DND-41 (cell line): ENCODE results near the gene MTM1.
A peak's percentile ranks its signal among the peaks of the same experiment; 100 is the strongest.

Source experiments
- ATAC-seq: fragments of 200-7000 bp; cut with Tn5 transposase; 3 replicates; pipeline ENCODE4 v1.9.1; 2021; ENCODE audit warnings: low read depth; ENCODE audit not compliant: insufficient read depth
- DNase-seq: peaks from one replicate; pipeline ENCODE4 v3.0.0-alpha.2; 2020
- H2AFZ ChIP-seq: 2 replicates; pipeline ENCODE4 v1.6.0; 2012; ENCODE audit warnings: low read depth, low read length
- H3K27ac ChIP-seq: 2 replicates; pipeline ENCODE4 v1.5.1; 2012; ENCODE audit warnings: low read length, inconsistent platforms
- H3K27me3 ChIP-seq: fragments of 200-600 bp; sonication (generic); 2 replicates; pipeline ENCODE4 v1.6.0; 2012; ENCODE audit warnings: low read length, mild to moderate bottlenecking, inconsistent platforms; ENCODE audit not compliant: insufficient read depth, poor library complexity
- H3K36me3 ChIP-seq: 2 replicates; pipeline ENCODE4 v1.5.1; 2012; ENCODE audit warnings: low read length, inconsistent platforms; ENCODE audit not compliant: insufficient read depth
- H3K4me1 ChIP-seq: 2 replicates; pipeline ENCODE4 v1.5.1; 2012; ENCODE audit warnings: mild to moderate bottlenecking, low read length; ENCODE audit not compliant: insufficient read depth
- H3K4me2 ChIP-seq: 2 replicates; pipeline ENCODE4 v1.6.0; 2012; ENCODE audit warnings: mild to moderate bottlenecking, moderate library complexity, low read length, inconsistent platforms; ENCODE audit not compliant: insufficient read depth
- H3K4me3 ChIP-seq, 2 experiments: fragments of 200-600 bp in 1 of 2; shearing (Covaris generic) in 1 of 2; 2 replicates each; pipeline ENCODE4 v1.5.1; 2012 to 2016; ENCODE audit warnings: inconsistent platforms in 2 of 2, low read length in 2 of 2, mild to moderate bottlenecking in 2 of 2, low read depth in 1 of 2, moderate library complexity in 1 of 2
- H3K79me2 ChIP-seq: 2 replicates; pipeline ENCODE4 v1.6.0; 2012; ENCODE audit warnings: low read length, inconsistent platforms; ENCODE audit not compliant: insufficient read depth
- H3K9ac ChIP-seq: 2 replicates; pipeline ENCODE4 v1.6.0; 2012; ENCODE audit warnings: low read depth, mild to moderate bottlenecking, inconsistent platforms, low read length, moderate library complexity
- H3K9me3 ChIP-seq: 2 replicates; pipeline ENCODE4 v1.5.1; 2012; ENCODE audit warnings: low read length, moderate library complexity, mild to moderate bottlenecking, inconsistent platforms; ENCODE audit not compliant: insufficient read depth, severe bottlenecking
- H4K20me1 ChIP-seq: 2 replicates; pipeline ENCODE4 v1.6.0; 2012; ENCODE audit warnings: low read length; ENCODE audit not compliant: insufficient read depth
- CTCF ChIP-seq: IDR thresholded peaks from 2 replicates; pipeline ENCODE4 v1.5.1; 2012; ENCODE audit warnings: borderline replicate concordance, low read length, moderate library complexity, mild to moderate bottlenecking; ENCODE audit not compliant: poor library complexity, severe bottlenecking; ENCODE audit errors: extremely low read depth
- EZH2 ChIP-seq: IDR thresholded peaks from 3 replicates; pipeline ENCODE4 v1.6.1; 2012; ENCODE audit warnings: borderline replicate concordance, low read depth, mild to moderate bottlenecking, moderate library complexity, low read length, inconsistent platforms; ENCODE audit not compliant: severe bottlenecking

Gene MTM1

GRCh38 chrX:150547375-150548115 is 20.9 kb upstream of the MTM1 start:
- H3K4me1 ChIP-seq, result peaks cover 37% of the 10 kb centered on the region
- 0 out of 2 replicates have a peak overlapping the region, but pooled peaks have one; percentile 52 for H2AFZ ChIP-seq
- peak overlapping the region; percentile 57 for H3K4me2 ChIP-seq
- peak overlapping the region; percentile 92 for H3K27ac ChIP-seq
- peak overlapping the region; percentile 40 for H3K9ac ChIP-seq
- no peak for TF ChIP-seq CTCF
- TF ChIP-seq EZH2, result no peak
- no peaks in the 10 kb centered on the region for H3K79me2 ChIP-seq
- DNase-seq, result no peak
- H3K4me3 ChIP-seq, result peak overlapping the region in 1 of 2 experiments; percentile 31; a peak in 1 of 4 replicates
- no peaks in the 10 kb centered on the region for H3K9me3 ChIP-seq
- no peaks in the 10 kb centered on the region for H3K27me3 ChIP-seq
- H3K36me3 ChIP-seq, result no peaks in the 10 kb centered on the region
- ATAC-seq, result no peak
- no peaks in the 10 kb centered on the region for H4K20me1 ChIP-seq

- H4K20me1 ChIP-seq, result no peaks in the 10 kb centered on the region
- DNase-seq (no peak), ATAC-seq (no peak)
- H3K36me3 ChIP-seq, result no peaks in the 10 kb centered on the region
- no peaks in the 10 kb centered on the region for H3K79me2 ChIP-seq
- H3K27me3 ChIP-seq, result no peaks in the 10 kb centered on the region
- TF ChIP-seq EZH2, result no peak
- no peak for TF ChIP-seq CTCF
- H3K9ac ChIP-seq, result no peak overlapping the region
- H3K4me1 ChIP-seq, result peaks cover 37% of the 10 kb centered on the region
- no peaks in the 10 kb centered on the region for H3K9me3 ChIP-seq
- peak overlapping the region; percentile 56; the same call in 1 of the 2 replicates for H3K27ac ChIP-seq
- H2AFZ ChIP-seq, result no peak overlapping the region
- H3K4me3 ChIP-seq, result no peak overlapping the region
- H3K4me2 ChIP-seq, result no peak overlapping the region
Measured at GRCh38 chrX:150548251-150548650, 20.2 kb upstream of the MTM1 start.

GRCh38 chrX:150548684-150549083 is 19.7 kb upstream of the MTM1 start:
- Histone ChIP-seq H3K9ac (no peak overlapping the region), H3K79me2 (no peaks in the 10 kb centered on the region), H3K9me3 (no peaks in the 10 kb centered on the region), H3K4me1 (peaks cover 37% of the 10 kb centered on the region), H4K20me1 (no peaks in the 10 kb centered on the region), H3K36me3 (no peaks in the 10 kb centered on the region), H3K27ac (no peak overlapping the region), H3K4me3 (no peak overlapping the region), H3K4me2 (no peak overlapping the region), H2AFZ (no peak overlapping the region), H3K27me3 (no peaks in the 10 kb centered on the region)
- DNase-seq (no peak), ATAC-seq (no peak)
- TF ChIP-seq CTCF (no peak), EZH2 (no peak)
